Astrocyte (in vitro differentiated cells and primary cell): Measurements from ENCODE around the gene SLC35F4.

Experiments used
- EZH2 ChIP-seq: IDR thresholded peaks from 2 replicates; pipeline ENCODE4 v1.6.1; 2012; ENCODE audit warnings: mild to moderate bottlenecking, low read length, inconsistent platforms; ENCODE audit not compliant: insufficient read depth
- TF ChIP-seq, protein P1 (sequence below): IDR thresholded peaks from 2 replicates; pipeline ENCODE4 v1.5.1; 2011; ENCODE audit warnings: low read depth, mild to moderate bottlenecking, inconsistent platforms, low read length, moderate library complexity; ENCODE audit not compliant: insufficient read depth

DNA sequence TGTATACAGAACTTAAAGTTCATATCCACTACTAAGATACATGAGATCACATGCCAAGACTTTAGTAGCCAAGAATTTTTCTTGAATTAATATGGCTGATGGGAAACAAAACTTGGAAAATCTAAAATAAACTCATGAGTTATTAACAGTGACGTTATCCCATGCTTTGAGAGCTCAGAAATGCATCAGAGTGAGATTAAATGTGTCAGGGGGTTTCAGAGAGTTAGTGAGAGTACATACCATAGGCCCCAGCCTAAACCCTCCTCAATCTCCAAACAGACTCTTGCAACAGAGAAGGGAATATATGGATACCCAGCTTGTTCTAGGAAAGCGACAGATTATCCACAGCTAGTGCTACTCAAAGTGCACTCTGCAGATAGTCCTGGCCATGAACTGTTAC lies 19.3 kb downstream of the SLC35F4 start:
- TF ChIP-seq, protein P1, sequence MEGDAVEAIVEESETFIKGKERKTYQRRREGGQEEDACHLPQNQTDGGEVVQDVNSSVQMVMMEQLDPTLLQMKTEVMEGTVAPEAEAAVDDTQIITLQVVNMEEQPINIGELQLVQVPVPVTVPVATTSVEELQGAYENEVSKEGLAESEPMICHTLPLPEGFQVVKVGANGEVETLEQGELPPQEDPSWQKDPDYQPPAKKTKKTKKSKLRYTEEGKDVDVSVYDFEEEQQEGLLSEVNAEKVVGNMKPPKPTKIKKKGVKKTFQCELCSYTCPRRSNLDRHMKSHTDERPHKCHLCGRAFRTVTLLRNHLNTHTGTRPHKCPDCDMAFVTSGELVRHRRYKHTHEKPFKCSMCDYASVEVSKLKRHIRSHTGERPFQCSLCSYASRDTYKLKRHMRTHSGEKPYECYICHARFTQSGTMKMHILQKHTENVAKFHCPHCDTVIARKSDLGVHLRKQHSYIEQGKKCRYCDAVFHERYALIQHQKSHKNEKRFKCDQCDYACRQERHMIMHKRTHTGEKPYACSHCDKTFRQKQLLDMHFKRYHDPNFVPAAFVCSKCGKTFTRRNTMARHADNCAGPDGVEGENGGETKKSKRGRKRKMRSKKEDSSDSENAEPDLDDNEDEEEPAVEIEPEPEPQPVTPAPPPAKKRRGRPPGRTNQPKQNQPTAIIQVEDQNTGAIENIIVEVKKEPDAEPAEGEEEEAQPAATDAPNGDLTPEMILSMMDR, result no peak
- no peak for TF ChIP-seq EZH2
